GM12878 (cell line): ENCODE results near the gene KRTAP5-3. TPM values are rescaled to one million over a fixed set of nuclear protein-coding genes. Genes with fewer than 3 reads are reported as not detected.

Experiments
- ATAC-seq: fragments of 200-7000 bp; cut with Tn5 transposase; 3 replicates; pipeline ENCODE4 v1.9.1; 2020; ENCODE audit warnings: mild to moderate bottlenecking, moderate library complexity
- BruUV-seq: library from RNA; stranded (reverse); fragments of 400-500 nt; replicated peaks from 2 replicates; lab custom pipeline; 2021; lab: Mats Ljungman, UMichigan
- CTCF ChIA-PET: fragments of 300-600 bp; sonication (Branson Sonifier 250); formaldehyde crosslinking; extraction: SDS; loops from one replicate; lab custom pipeline; 2021; ENCODE audit warnings: inconsistent platforms; lab: Yijun Ruan, JAX
- POLR2A ChIA-PET: fragments of 350-600 bp; formaldehyde crosslinking; extraction: SDS; loops from one replicate; lab custom pipeline; 2021; ENCODE audit warnings: inconsistent platforms; lab: Charles Lee
- RAD21 ChIA-PET: fragments of 300-600 bp; sonication (Branson Sonifier 250); formaldehyde crosslinking; loops from one replicate; lab custom pipeline; 2023; ENCODE audit warnings: antibody characterized with exemption; ENCODE audit not compliant: unreplicated experiment; lab: Charles Lee
- SMC1A ChIA-PET: fragments of 300-600 bp; sonication (Branson Sonifier 250); formaldehyde crosslinking; loops from one replicate; lab custom pipeline; 2023; ENCODE audit not compliant: unreplicated experiment, uncharacterized antibody; lab: Charles Lee
- DNase-seq: peaks from one replicate; pipeline ENCODE4 v3.0.0-alpha.2; 2011; ENCODE audit warnings: low read depth, low spot score
- FAIRE-seq: peaks from 3 replicates; lab custom pipeline; 2011; peaks lifted over from hg19 to GRCh38; lab: Jason Lieb, UNC
- H2AFZ ChIP-seq: 2 replicates; pipeline ENCODE4 v1.6.0; 2011; ENCODE audit warnings: low read depth, low read length, control low read depth; ENCODE audit not compliant: control insufficient read depth
- H3K27ac ChIP-seq: 2 replicates; pipeline ENCODE4 v1.5.1; 2011; ENCODE audit warnings: control low read depth; ENCODE audit not compliant: control insufficient read depth, insufficient read depth
- H3K27me3 ChIP-seq, 2 experiments: replicated peaks in 1 of 2; 2 replicates each; pipeline versions ENCODE4 v1.6.0 to v1.6.1; 2011; ENCODE audit warnings: low read length in 1 of 2; ENCODE audit not compliant: control insufficient read depth in 2 of 2, insufficient read depth in 2 of 2
- H3K36me3 ChIP-seq, 2 experiments: 2 replicates each; pipeline ENCODE4 v1.5.1; 2011; ENCODE audit warnings: low read length in 1 of 2; ENCODE audit not compliant: control insufficient read depth in 2 of 2, insufficient read depth in 2 of 2
- H3K4me1 ChIP-seq: 2 replicates; pipeline ENCODE4 v1.6.1; 2011; ENCODE audit warnings: mild to moderate bottlenecking, low read length, moderate library complexity, mixed read lengths; ENCODE audit not compliant: control insufficient read depth, insufficient read depth
- H3K4me2 ChIP-seq: 2 replicates; pipeline ENCODE4 v1.6.0; 2011; ENCODE audit warnings: control low read depth; ENCODE audit not compliant: control insufficient read depth, insufficient read depth
- H3K4me3 ChIP-seq: fragments of 200-600 bp; sonication (generic); 2 replicates; pipeline ENCODE4 v1.5.1; 2016
- H3K79me2 ChIP-seq: 2 replicates; pipeline ENCODE4 v1.6.0; 2011; ENCODE audit warnings: low read length; ENCODE audit not compliant: control insufficient read depth, insufficient read depth
- H3K9ac ChIP-seq: 2 replicates; pipeline ENCODE4 v1.8.0; 2011; ENCODE audit warnings: low read length, control low read depth, mixed read lengths; ENCODE audit not compliant: control insufficient read depth, insufficient read depth
- H3K9me3 ChIP-seq: replicated peaks from 3 replicates; pipeline ENCODE4 v1.5.1; 2011; ENCODE audit warnings: mild to moderate bottlenecking, low read length; ENCODE audit not compliant: control insufficient read depth, insufficient read depth
- H4K20me1 ChIP-seq: 2 replicates; pipeline ENCODE4 v1.6.0; 2011; ENCODE audit not compliant: control insufficient read depth, insufficient read depth
- ETV6 ChIP-seq, 2 experiments: fragments of 450-650 bp in 1 of 2; IDR thresholded peaks in 1 of 2; conservative IDR thresholded peaks in 1 of 2; 2 replicates each; pipeline ENCODE4 v1.6.1; 2014; ENCODE audit warnings: antibody characterized with exemption in 1 of 2, borderline replicate concordance in 1 of 2, low read depth in 1 of 2, mild to moderate bottlenecking in 1 of 2, moderate library complexity in 1 of 2
- IKZF2 ChIP-seq, 2 experiments: fragments of 450-650 bp; IDR thresholded peaks; 2 replicates each; pipeline ENCODE4 v1.6.1; 2017; ENCODE audit warnings: mild to moderate bottlenecking in 2 of 2, moderate library complexity in 2 of 2
- MTA3 ChIP-seq: IDR thresholded peaks from 2 replicates; pipeline ENCODE4 v1.6.1; 2012; ENCODE audit warnings: low read length, inconsistent platforms, borderline replicate concordance
- MYC ChIP-seq: IDR thresholded peaks from 2 replicates; pipeline ENCODE4 v1.6.1; 2011; ENCODE audit warnings: mild to moderate bottlenecking, low read length, moderate library complexity, inconsistent platforms; ENCODE audit not compliant: insufficient read depth, insufficient replicate concordance, insufficient read length, severe bottlenecking
- PAX5 ChIP-seq: IDR thresholded peaks from 2 replicates; pipeline ENCODE4 v1.6.1; 2011; ENCODE audit warnings: low read depth, low read length, borderline replicate concordance
- SPI1 ChIP-seq: IDR thresholded peaks from 2 replicates; pipeline ENCODE4 v1.6.1; 2011; ENCODE audit warnings: low read depth, mild to moderate bottlenecking, low read length, moderate library complexity, borderline replicate concordance; ENCODE audit not compliant: insufficient read depth
- SREBF1 ChIP-seq: IDR thresholded peaks from 2 replicates; pipeline ENCODE4 v1.6.1; 2012; ENCODE audit warnings: mild to moderate bottlenecking, low read length
- SUZ12 ChIP-seq: fragments of 200-600 bp; sonication (generic); IDR thresholded peaks from one replicate; pipeline ENCODE4 v1.6.1; 2018; ENCODE audit warnings: antibody characterized with exemption, mild to moderate bottlenecking; ENCODE audit not compliant: unreplicated experiment
- ZNF217 ChIP-seq: fragments of 450-650 bp; IDR thresholded peaks from 2 replicates; pipeline ENCODE4 v1.6.1; 2017; ENCODE audit warnings: antibody characterized with exemption, mild to moderate bottlenecking
- ZNF274 ChIP-seq: IDR thresholded peaks from one replicate; pipeline ENCODE4 v1.8.0; 2011; ENCODE audit not compliant: insufficient read length, insufficient read depth
- ZNF592 ChIP-seq: fragments of 450-650 bp; IDR thresholded peaks from 2 replicates; pipeline ENCODE4 v1.6.1; 2017; ENCODE audit warnings: mild to moderate bottlenecking, moderate library complexity
- WGBS: methylation state at CpG from one replicate; pipeline ENCODE4 v1.1.6; 2016; ENCODE audit warnings: low lambda C conversion rate; ENCODE audit not compliant: insufficient replicate concordance, insufficient coverage; ENCODE audit errors: missing lambda C conversion rate; 5-methylcytosine and 5-hydroxymethylcytosine counted together
- in situ Hi-C: fragments of 300-500 bp; cut with MboI; formaldehyde crosslinking; loops from 9 replicates; pipeline ENCODE4 v1.14.3; 2018; ENCODE audit warnings: mixed read lengths
- intact Hi-C: fragments of 100-400 bp; cut with micrococcal nuclease; formaldehyde crosslinking; loops from one replicate; pipeline ENCODE4 v1.14.2; 2022; ENCODE audit not compliant: unreplicated experiment
- polyA plus RNA-seq, 11 experiments: library from polyadenylated mRNA; depleted of rRNA in 4 of 11; unstranded in 6 of 11; stranded (reverse) in 5 of 11; fragments of >200 nt; fragmentation: Nextera tagmentation in 4 of 11; fragmentation: Illumina TruSeq in 1 of 11; extraction: Ambion mirVana in 4 of 11; extraction: Trizol in 1 of 11; gene quantifications; 1 replicate in 1 of 11; 2 replicates in 10 of 11; pipeline versions ENCODE4 v1.2.1 to v1.2.3, GENCODE V29; 2011 to 2016; ENCODE audit warnings: inconsistent platforms in 2 of 11, missing spikeins in 2 of 11, low read depth in 1 of 11
- total RNA-seq, 4 experiments: library from RNA; depleted of rRNA in 3 of 4; stranded (reverse); fragments of >200 nt in 3 of 4; fragmentation: Illumina TruSeq in 1 of 4; extraction: Trizol in 1 of 4; gene quantifications; 2 replicates each; pipeline versions ENCODE4 v1.2.1 to v1.2.3, GENCODE V29; 2013 to 2021
- TF ChIP-seq, protein P1 (sequence below): IDR thresholded peaks from 2 replicates; pipeline ENCODE4 v1.6.1; 2011; ENCODE audit warnings: mild to moderate bottlenecking, low read depth, low read length, moderate library complexity; ENCODE audit not compliant: insufficient replicate concordance
- TF ChIP-seq, protein P2 (sequence below): fragments of 450-650 bp; IDR thresholded peaks from 2 replicates; pipeline ENCODE4 v1.6.1; 2018; ENCODE audit warnings: borderline replicate concordance, mild to moderate bottlenecking; ENCODE audit not compliant: partially characterized antibody

Gene KRTAP5-3
- total and polyA plus RNA-seq, 10 of the 15 experiments (the other 5 are each of a cell fraction or from before 2014, with no cell fraction given), result not detected

GRCh38 chr11:1574238-1574932 lies 33.9 kb downstream of the KRTAP5-3 start (continued):
- TF ChIP-seq, protein P1, sequence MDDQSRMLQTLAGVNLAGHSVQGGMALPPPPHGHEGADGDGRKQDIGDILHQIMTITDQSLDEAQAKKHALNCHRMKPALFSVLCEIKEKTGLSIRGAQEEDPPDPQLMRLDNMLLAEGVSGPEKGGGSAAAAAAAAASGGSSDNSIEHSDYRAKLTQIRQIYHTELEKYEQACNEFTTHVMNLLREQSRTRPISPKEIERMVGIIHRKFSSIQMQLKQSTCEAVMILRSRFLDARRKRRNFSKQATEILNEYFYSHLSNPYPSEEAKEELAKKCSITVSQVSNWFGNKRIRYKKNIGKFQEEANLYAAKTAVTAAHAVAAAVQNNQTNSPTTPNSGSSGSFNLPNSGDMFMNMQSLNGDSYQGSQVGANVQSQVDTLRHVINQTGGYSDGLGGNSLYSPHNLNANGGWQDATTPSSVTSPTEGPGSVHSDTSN, result no peak

DNA sequence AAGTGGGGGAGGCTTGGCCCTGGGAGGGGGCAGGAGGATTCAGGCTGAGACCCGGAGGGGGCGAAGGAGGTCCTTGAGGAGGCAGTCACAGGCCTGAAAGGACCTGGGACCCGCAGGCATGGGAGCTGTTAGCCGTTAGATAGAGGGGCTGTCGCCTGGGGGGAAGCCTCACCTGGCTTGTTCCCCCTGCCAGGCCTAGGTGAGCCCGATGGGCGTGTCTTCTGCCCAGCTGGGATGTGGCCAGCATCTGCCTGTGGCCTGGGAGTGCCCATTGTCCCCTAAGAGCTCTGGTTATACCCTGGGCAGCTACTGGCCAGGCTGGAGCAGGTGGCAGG lies 34.4 kb downstream of the KRTAP5-3 start:
- ChIA-PET SMC1A (interaction anchor here (1.4 to 2.0 kb wide), 2 partner anchors 25 to 458 kb away, joined by 3 to 8 read pairs; no protein-coding TSS in a partner anchor), CTCF (interaction anchor here (1.0 to 2.4 kb wide), 9 partner anchors 9 to 371 kb away, joined by 3 to 20 read pairs (median 7); no protein-coding TSS in a partner anchor), RAD21 (interaction anchor here (1.3 to 2.5 kb wide), 3 partner anchors 27 to 59 kb away, joined by 4 to 23 read pairs (median 11); no protein-coding TSS in a partner anchor), POLR2A (no interaction called here)
- no peaks in the 10 kb centered on the region for H4K20me1 ChIP-seq
- DNase-seq, result no peak
- H2AFZ ChIP-seq, result no peak overlapping the region
- H3K79me2 ChIP-seq, result no peaks in the 10 kb centered on the region
- no peak for FAIRE-seq
- H3K27ac ChIP-seq, result no peak overlapping the region
- H3K4me1 ChIP-seq, result no peaks in the 10 kb centered on the region
- H3K27me3 ChIP-seq, result peaks cover 2 to 10% of the 10 kb centered on the region in 2 experiments; a peak in 3 of 4 replicates
- in situ Hi-C loops, result no loop called here
- no peak overlapping the region for H3K9ac ChIP-seq
- intact Hi-C loops, result loop anchor here (2.0 to 10.0 kb wide), 4 partner anchors 121 to 459 kb away; partner anchors contain the start of gene TOLLIP
- WGBS, result 4% methylated on average over 7 of the region's 7 CpGs
- TF ChIP-seq MYC (no peak), ETV6 (conservative IDR thresholded peaks at IDR 0.05 in 1 of 2, IDR thresholded peaks at IDR 0.05 in 1 of 2; ENCODE audit: borderline replicate concordance in 1 of 2, low read depth in 1 of 2) (no peak), ZNF274 (no peak), ZNF217 (no peak), ZNF592 (no peak), SPI1 (no peak), MTA3 (no peak), SUZ12 (no peak), SREBF1 (no peak), IKZF2 (IDR thresholded peaks at IDR 0.05) (no peak), PAX5 (no peak)
- TF ChIP-seq, protein P2, sequence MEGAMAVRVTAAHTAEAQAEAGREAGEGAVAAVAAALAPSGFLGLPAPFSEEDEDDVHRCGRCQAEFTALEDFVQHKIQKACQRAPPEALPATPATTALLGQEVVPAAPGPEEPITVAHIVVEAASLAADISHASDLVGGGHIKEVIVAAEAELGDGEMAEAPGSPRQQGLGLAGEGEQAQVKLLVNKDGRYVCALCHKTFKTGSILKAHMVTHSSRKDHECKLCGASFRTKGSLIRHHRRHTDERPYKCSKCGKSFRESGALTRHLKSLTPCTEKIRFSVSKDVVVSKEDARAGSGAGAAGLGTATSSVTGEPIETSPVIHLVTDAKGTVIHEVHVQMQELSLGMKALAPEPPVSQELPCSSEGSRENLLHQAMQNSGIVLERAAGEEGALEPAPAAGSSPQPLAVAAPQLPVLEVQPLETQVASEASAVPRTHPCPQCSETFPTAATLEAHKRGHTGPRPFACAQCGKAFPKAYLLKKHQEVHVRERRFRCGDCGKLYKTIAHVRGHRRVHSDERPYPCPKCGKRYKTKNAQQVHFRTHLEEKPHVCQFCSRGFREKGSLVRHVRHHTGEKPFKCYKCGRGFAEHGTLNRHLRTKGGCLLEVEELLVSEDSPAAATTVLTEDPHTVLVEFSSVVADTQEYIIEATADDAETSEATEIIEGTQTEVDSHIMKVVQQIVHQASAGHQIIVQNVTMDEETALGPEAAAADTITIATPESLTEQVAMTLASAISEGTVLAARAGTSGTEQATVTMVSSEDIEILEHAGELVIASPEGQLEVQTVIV, result no peak
- H3K4me3 ChIP-seq, result no peak overlapping the region
- H3K36me3 ChIP-seq, result no peaks in the 10 kb centered on the region
- no TSS peak for BruUV-seq
- H3K4me2 ChIP-seq, result 0 out of 2 replicates have a peak overlapping the region, but pooled peaks have one; percentile 3
- H3K9me3 ChIP-seq, result peaks cover 4% of the 10 kb centered on the region; the same call in 1 of the 3 replicates
- no peak; the same call in 2 of the 3 replicates for ATAC-seq
